GM19328 (cell line): ENCODE measurements around the gene ACIN1.
"Not testable (repeated sequence)": the region's sequence is repeated elsewhere in the genome, so short reads cannot be mapped to it uniquely, and the experiment has no call there.

Source experiments
- ATAC-seq: cut with Tn5 transposase; IDR thresholded peaks from one replicate; pipeline ENCODE4 v1.9.1; 2021; ENCODE audit warnings: mild to moderate bottlenecking, moderate library complexity; ENCODE audit not compliant: unreplicated experiment

The ACIN1 gene

DNA sequence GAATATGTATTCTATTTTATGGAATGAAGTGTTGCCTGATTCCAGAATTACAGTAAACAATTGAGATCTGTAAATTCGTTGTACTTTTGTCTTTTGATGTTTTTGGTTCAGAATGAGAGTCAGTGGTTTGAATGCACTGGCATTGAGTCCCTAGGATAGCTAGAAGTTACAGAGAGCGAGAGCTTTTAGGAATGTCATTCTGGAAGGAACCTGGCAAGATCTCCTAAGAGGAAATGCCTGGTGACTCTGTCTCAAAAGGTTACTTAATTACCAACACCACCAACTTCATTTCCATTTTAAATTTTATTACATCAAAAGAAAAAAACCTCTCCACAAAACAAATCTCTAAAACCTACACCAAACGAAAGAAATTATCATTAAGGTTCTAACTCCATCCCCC, 30.1 kb upstream of the ACIN1 start:
- ATAC-seq: no peak

DNA sequence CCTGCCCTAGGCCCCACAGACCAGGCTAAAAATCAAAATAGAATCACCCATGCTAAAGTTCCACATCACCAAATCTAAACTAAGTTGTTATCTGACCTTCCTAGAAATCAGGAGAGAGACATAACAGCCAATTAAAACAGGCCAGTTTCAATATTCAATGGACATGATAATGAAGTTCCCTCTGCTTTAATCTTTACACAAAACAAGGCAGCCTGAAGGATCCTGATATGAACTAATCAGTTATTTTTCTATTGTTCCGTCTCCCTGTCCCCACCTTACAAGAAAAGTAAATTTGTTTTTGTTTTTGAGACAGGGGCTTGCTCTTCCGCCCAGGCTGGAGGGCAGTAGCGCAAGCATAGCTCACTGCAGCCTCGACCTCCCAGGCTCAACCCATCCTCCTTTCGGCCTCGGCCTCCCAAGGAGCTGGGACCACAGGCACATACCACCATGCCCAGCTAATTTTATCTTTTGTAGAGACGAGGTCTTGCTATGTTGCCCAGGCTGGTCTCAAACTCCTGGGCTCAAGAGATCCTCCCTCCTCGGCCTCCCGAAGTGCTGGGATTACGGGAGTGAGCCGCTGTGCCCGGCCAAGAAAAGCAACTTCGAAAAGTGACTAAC, 29.5 kb upstream of the ACIN1 start:
- no peak for ATAC-seq

DNA sequence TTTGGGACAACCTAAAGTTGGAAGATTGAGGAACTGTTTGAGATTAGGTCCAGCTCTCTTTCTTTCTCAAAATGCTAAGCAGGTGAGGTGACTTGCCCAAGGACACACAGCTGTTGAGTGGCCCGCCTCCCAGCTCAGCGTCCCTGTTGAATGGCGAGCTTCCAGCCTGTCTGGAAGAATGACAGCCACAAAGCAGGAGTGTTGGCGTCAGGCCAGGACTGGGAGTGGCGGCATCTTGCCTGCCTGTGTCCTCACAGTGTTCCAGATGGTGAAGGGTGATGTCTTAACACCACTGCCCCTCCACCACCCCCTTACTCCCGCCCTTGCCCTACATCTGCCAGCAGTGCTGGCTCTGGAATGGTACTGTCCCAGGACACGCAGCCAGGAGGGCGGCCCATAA, 28.5 kb upstream of the ACIN1 start:
- no peak for ATAC-seq

DNA sequence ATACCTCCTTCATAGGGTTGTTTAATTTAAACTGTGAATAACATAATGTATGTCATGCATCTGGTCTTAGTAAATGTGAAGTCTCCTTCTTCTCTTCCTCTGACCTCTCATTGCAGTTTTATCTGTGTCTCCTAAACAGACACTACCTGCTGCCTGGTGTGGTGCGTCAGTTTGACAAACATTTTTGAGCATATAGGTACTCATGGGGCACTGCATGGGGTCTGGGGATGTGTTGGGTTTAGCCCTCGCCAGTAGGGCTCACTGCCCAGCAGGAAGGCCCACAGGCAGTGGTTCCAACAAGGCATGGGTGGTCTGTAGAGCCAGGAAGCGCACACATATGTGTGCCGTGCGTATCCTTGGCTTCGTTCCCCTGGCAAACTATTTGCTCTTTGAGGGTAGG, 27.1 kb upstream of the ACIN1 start:
- no peak for ATAC-seq

DNA sequence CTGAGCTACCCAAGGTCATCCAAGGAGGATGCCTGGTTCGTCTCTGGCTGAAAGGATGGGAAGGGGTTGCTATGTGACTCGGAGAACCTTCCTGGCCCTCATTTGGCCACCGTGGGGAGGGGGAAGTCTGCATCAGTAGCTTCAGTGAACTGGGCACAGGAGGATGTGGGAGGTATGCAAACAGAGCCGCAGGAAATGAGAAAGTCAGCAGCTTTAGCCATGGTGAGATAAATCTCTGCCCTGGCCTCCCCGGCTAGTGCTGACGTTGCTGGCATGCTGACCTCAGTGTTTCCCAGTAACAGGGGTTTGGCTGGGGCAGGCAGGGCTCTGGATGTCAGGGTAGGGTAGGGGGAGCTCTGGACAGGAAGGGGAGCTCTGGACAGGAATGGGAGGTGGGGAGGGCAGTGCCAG, 26.4 kb upstream of the ACIN1 start:
- ATAC-seq: no peak

DNA sequence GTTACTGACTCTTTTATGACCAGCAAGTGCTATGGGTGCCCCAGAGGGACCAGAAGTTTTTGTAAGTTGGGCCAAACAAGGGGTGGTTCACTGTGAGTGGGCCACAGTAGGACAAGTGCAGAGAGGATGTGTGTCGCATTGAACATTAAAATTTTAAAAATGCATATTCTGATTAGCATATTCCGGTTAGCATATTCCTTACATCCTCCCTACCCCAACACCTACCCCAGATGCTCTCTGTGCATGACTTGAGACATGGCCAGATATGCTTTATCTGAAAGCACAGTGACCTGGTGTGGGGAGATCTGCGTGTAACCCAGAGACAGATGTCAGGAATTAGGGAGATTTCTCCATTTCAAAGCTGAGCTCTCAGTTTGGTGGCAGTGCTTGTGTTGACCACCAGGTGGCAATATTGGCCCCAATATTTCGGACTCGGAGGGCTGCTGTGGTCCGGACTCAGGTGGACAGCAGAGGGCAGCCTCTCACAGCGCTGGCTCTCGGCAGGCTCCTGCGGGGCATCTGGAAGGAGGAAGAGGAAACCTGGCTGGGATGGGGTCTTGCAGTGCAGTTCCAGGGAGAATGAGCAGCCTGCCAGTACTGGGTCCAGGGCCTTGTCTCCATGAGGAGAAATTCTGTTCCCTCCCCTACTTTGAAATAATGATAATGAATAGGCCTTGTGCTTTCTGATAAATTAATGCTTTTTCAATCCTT, 25.8 kb upstream of the ACIN1 start:
- ATAC-seq: peak; percentile 69

DNA sequence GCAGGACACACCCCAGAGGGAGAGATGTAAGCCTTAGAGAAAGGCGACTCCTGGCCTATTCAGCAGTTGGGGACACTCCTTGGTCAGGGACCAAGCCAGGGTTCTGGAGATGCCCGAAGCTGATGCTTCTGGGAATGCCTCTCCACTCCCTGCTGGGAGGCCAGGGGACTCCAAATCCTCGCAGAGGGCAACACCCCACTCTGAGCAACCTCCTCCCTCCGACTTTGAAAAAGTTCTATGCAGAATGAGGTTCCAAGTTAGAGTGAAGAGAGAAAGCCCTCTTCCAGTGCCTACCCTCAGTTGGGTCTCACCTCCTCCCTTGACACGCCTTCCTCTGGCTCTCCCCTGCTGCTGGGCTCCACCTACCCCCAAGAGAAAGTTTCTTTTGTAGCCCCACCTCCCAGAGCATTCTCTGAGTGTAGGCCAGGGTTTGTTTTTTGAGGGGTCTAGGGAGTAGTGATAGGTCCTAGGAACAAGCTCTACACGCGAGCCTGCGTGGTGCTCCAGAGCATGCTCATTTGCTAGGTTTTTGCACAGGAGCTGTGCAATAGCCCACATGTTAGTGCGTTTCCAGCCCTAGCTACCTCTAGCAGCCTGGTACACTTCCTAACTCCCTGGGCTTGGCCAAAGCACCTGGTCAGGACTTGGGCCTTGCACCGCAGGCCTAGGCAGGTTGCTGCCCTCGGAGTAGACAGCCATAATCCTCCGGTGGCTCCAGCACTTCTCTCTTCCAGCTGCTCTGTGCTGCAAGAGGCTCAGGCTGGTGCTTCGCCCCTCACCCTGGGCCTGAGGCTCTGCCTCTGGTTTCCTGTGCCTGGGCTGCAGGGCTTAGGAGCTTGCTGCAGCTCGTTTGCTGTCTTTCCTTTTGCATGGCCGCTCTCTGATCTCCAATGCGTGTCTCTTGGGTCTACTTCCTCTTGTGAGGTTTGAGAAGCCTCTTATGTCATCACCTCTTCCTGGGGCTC, 24.7 kb upstream of the ACIN1 start:
- no peak for ATAC-seq

DNA sequence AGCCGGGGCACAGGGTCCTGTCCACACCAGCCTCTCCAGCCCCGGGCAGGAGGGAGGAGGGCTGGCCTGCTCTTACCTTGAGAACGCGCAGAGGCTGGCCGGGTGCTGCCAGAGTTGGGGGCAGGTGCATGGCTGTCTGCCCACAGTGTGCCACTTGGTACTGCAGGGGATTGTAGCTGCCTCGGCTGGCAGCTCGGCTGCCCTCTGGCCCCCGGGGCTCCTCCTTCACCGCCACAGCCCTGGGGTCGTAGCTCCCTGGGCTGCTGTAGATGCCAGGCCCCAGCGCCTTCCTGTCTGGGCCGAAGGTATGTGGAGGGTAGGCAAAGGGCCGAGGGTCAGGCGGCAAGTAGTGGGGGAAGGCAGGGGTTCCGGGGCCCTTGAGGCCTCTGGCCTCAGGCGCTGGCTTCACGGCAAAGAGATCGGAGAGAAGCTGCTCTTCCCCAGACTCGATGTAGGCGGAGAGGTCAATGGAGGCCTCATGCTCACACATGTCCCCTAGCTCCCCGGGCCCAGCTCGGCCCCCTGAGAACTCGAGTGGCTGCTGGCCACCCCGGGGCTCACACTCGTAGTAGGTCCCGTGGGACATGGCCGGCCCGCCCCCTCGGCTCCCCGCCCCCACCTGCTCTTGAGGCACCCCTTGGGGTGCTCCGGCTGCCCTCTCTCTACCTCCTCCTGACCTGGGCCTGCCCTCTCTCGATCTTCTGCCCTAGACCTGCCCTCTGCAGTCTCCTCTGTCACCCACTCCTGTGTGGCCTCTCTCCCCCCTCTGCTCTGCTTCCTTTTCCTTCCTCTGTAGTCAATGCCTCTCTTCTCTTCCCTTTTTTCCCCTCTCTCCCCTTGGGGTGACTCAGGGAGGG, 23.8 kb upstream of the ACIN1 start, which contains the start of gene CEBPE:
Gene CEBPE, minus strand, starts transcription at position 750 of the 857 bp plus-strand sequence. Its CDS starts 164 bp downstream, at position 586.
- ATAC-seq: no peak

DNA sequence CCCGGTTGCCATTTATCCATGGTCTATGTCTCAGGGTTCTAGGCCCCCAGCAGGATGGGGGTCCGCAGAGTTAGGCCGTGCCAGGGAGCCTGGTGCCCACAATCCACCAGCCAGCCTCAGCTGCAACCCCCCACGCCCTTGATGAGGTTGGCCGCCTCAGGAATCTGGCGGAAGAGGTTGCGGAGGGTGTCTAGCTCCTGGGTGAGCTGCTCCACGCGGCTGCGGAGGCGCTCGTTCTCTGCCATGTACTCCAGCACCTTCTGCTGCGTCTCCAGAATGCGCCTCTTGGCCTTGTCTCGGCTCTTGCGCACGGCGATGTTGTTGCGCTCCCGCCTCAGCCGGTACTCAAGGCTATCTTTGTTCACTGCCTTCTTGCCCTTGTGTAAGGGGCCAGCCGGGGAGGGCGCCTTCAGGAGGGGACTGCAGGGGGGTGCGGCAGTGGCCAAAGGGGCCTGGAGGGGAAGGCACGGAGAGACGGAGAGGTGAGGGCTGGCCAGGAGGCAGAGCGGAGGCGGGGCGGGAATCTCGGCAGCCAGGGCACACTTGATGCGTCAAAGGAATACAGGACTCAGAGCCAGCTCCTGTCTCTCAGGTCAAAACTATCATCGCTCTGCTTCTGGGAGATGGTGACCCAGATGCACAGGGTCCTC, 22.6 kb upstream of the ACIN1 start:
- ATAC-seq: no peak

DNA sequence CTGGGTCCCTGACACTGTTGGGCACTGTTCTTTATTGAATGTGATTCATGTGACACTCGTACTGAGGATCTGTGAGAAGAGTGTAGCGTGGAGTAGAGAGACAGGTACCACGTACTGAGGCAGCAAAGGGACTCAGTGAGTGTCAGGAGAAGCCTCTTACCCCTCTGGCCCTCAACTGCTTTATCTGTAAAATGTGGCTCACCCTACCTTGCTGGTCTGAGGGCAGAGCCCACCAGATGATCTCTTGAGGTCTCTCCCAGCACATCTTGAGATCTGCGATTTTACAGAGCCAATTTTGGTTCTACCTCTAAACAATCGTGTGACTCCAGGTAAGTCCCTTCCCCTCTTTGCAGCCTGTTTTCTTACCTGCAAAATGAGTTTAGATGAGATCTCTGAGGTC, 21.0 kb upstream of the ACIN1 start:
- ATAC-seq: no peak

DNA sequence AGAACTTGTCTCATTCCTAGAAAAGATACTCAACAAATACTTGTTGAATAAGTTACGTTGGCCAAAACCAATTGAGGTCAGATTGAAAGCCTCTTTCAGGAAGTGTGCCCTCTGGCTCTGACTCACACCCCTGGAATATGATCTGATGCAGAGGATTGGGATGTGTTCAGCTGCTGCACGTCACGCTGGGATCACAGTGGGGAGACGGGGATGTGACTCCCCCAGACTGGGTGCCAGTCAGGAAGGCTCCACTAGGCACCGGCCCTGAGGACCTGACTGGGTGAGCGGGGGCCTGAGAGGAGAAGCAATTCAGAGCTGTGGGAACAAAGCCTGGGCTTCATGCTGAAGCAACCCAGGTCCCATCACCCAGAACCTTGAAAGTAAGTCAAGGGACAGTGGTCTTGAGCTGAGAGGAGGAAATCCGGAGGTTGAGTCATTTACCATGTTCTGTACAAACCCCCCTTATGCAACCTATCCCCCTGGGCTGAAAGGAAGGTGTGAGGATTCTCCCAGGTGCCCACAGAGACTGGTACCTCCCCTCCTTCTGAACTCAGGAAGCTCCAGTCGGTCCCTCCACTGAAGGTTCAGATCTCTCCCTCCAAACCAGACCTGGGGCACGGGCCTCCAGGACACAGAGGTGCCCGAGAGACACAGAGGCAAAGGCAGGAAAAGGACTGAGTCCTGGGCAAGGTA, 20.2 kb upstream of the ACIN1 start:
- ATAC-seq: no peak

DNA sequence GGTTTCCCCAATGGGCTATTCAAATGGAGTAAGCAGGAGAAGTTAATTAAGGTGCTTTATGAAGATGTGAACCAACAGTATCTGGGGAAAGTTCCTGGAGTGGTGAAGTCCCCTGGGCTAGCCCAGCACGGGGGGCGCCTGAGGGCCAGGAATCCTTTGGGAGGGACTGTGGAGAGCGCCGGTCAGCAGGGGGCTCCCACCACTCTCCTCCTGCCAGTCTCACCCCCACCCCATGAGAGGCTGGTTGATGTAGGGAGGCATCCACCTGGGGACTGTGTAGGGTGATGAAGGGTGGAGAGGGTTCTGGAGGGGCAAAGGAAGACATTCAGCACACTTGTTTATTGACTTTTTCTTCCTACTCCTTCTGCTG, 19.7 kb upstream of the ACIN1 start:
- ATAC-seq: no peak

DNA sequence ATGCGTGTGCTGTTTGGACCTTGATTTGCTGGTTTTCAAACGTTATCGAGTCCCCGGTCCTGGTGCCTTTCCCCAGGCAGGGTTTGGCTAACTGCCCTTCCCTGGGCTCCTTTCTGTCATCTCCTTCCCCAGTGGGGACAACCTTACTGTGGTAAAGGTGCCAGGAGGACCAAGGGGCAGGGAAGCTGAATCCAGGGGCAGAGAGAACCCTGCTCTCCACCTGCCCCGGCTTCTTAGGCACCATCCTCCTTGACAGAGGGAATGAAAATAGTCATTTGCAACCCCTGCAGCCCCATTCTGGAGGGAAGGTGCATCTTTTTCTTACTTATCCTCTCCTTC, 19.2 kb upstream of the ACIN1 start:
- no peak for ATAC-seq

DNA sequence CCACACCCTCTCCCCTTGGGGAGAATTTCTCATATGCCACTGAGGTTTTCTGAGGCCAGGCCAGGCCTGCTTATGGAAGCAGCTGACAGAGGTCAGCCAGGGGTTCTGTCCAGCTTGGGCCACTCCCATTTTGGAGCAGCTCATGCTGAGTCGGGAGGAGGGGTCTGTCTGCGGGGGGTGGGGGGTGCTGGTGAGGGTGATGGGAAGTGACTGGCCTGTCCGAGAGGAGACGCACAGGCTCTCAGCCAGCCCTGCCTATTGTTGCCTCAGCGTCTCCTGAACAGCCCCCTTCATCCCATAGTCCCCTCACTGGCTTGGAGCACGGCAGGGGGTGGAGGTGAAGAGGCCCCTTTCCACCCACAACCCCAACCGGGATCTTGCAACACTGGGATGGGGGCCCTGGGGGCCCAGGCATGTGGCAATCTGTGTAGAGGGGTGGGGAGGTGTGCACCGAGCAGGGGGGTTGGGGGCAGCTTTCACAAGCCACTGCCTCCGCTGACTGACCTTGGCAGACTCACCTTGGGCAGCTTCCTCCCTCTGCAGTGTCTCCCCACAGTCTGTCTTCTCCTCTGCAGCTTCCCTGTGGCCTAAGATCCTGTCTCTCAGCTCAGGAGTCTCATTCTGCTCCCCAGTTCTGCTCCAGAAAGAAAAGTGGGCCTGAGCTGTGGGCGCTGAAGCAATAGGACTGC, 18.6 kb upstream of the ACIN1 start:
- ATAC-seq: no peak

DNA sequence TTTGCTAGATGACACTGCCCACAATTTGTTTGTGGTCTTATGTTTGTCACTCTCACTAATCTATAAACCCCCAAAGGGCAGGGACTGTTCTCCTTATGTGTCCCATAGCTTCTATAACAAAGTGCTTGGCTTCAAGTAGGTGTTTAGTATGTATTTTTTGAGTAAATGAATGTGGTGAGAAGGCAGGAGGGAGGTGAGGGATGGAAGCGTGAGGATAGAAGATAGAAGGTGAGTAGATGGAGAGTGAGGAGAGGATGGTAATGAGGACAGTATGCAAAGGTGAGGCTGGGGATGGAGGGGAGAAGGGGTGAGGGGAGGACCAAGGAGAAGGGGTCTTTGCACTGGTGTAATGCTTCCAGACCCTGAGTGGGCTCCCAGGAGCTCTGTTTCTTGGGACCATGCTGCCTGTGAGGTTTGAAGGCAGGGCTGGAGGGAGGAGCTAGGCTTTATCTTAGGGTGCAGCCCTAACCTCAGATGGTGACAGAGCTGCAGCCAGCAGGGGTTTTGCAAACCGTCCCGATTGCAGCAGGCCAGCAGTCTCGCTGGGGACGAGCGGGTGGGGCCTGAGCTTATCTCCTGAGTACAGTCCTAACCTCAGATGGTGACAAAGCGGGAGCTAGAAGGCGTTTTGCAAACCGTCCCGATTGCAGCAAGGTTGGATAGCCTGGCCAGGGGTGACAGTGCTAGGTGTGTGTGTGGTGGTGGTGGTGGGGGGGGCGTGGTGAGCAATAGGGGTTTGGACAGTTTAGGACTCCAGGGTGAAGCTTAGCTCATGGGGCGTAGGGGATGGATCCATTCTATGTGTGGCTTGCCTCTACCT, 17.6 kb upstream of the ACIN1 start:
- no peak for ATAC-seq

DNA sequence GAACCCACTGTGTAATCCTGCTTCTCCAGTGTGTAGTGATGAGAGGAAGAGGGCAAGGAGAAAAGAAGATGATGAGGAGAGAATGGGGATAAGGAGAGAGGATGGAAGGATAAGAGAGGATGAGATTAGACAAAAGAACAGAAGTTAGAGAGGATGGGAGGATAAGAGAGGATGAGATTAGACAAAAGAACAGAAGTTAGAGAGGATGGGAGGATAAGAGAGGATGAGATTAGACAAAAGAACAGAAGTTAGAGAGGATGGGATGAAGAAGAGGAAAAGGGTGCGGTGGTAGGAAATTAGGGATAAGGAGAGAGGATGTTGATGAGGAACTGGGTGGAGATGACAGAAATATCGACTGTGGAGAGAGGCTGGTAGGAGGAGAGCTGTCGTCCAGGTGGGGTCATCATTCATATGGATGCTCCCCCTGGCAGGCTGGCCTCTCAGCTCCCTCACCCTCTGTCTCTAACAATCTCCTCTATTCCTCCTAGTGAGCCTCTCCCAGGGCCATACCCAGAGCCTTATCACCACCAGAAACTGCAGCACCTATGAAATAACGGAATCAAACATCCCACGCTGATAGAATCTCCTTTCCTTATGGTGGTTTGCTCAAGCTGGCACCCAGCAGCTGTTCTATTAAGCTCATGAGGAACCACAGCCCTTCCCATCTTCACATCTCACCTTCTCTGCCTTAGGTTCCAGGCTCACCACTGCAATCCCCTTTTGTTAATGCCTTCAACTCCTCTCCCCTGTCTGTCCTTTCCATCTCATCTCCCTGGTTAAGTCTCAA, 15.8 kb upstream of the ACIN1 start:
- ATAC-seq: no peak

DNA sequence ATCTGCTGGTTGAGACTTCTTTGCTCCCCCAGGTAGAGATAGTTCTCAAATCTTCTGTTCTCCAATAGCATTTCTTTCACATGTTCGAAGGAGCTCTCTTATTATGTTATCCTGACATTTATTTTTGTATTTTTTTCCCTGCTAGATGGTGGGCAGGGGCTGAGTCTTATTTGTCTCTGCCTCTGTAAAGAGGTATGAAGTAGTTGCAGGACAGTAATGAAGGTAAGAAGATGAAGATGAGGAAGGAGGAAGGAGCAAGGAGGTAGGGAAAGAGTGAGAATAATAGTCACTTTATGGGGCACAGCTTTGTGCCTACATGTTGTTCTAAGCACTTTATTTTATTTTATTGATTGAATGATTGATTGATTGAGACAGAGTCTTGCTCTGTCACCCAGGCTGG, 14.8 kb upstream of the ACIN1 start:
- no peak for ATAC-seq

DNA sequence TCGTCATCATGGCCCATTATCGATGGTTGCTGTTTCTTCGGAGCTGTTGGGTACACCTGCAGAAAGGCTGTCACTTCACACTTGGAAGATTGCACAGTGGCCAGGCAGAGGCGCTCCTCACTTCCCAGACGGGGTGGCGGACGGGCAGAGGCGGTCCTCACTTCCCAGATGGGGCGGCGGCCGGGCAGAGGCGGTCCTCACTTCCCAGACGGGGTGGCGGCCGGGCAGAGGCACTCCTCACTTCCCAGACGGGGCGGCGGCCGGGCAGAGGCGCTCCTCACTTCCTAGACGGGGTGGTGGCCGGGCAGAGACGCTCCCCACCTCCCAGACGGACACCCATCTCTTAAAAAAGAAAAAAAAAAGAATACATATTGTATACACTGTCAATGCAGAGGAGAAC, 13.2 kb upstream of the ACIN1 start:
- ATAC-seq: not testable (repeated sequence)
